Fibroblast of the aortic adventitia (primary cell): ENCODE results near the gene ARL11. TPM values are rescaled to one million over a fixed set of nuclear protein-coding genes. Genes with fewer than 3 reads are reported as not detected.

Source experiments
- DNase-seq: peaks from one replicate; pipeline ENCODE4 v3.0.0-alpha.2; 2010; ENCODE audit warnings: low read depth
- H3K4me3 ChIP-seq: 2 replicates; pipeline ENCODE4 v1.5.1; 2011; ENCODE audit warnings: low read depth, mild to moderate bottlenecking, control low read depth, low read length, moderate library complexity
- CTCF ChIP-seq: IDR thresholded peaks from 2 replicates; pipeline ENCODE4 v1.5.1; 2011; ENCODE audit warnings: mild to moderate bottlenecking, low read length, control low read depth, inconsistent platforms; ENCODE audit not compliant: insufficient read depth
- total RNA-seq: library from RNA; depleted of rRNA; stranded (reverse); fragments of >200 nt; gene quantifications from 2 replicates; pipeline ENCODE4 v1.2.3, GENCODE V29; 2012; ENCODE audit warnings: low replicate concordance

ARL11 gene
- total RNA-seq: not detected in 2 replicates

- no peak within 1 kb of the TSS for H3K4me3 ChIP-seq
- TF ChIP-seq CTCF: no peak
- no peak for DNase-seq
Observed at GRCh38 chr13:49627831-49628652, at the start of gene ARL11. TSS of gene ARL11 (plus strand) at chr13:49628507. CDS start at chr13:49630448, 1,941 bp downstream.

- DNase-seq: no peak
- H3K4me3 ChIP-seq: no peak overlapping the region
- TF ChIP-seq CTCF: no peak
Observed at GRCh38 chr13:49579501-49579900, 48.8 kb upstream of the ARL11 start.

GRCh38 chr13:49580980-49581680 lies 47.2 kb upstream of the ARL11 start:
- TF ChIP-seq CTCF: no peak
- H3K4me3 ChIP-seq: no peak overlapping the region
- no peak for DNase-seq

GRCh38 chr13:49584771-49585182 lies 43.5 kb upstream of the ARL11 start:
- peak overlapping the region; percentile 89 for H3K4me3 ChIP-seq
- TF ChIP-seq CTCF: no peak
- peak; percentile 30 for DNase-seq

GRCh38 chr13:49585220-49586157 lies 42.8 kb upstream of the ARL11 start, which contains the start of gene RCBTB1:
TSS of gene RCBTB1 (minus strand) at chr13:49585558. CDS start at chr13:49567279, 18,279 bp downstream.
- peak; percentile 41 for DNase-seq
- TF ChIP-seq CTCF: no peak
- peak within 1 kb of the TSS; percentile 89 for H3K4me3 ChIP-seq

- DNase-seq: no peak
- TF ChIP-seq CTCF: no peak
- no peak overlapping the region for H3K4me3 ChIP-seq
Observed at GRCh38 chr13:49586717-49587116, 41.6 kb upstream of the ARL11 start.
